DMS 273 (cell line): ENCODE data around the gene PDE8A.
"Not testable (repeated sequence)": the region's sequence is repeated elsewhere in the genome, so short reads cannot be mapped to it uniquely, and the experiment has no call there.

Experiments used
- DNase-seq: peaks from one replicate; lab custom pipeline; 2025; ENCODE audit not compliant: unreplicated experiment; lab: John Stamatoyannopoulos, UW

PDE8A gene

GRCh38 chr15:84987949-84988624 is 6.4 kb downstream of the PDE8A start:
- DNase-seq: no peak

DNA sequence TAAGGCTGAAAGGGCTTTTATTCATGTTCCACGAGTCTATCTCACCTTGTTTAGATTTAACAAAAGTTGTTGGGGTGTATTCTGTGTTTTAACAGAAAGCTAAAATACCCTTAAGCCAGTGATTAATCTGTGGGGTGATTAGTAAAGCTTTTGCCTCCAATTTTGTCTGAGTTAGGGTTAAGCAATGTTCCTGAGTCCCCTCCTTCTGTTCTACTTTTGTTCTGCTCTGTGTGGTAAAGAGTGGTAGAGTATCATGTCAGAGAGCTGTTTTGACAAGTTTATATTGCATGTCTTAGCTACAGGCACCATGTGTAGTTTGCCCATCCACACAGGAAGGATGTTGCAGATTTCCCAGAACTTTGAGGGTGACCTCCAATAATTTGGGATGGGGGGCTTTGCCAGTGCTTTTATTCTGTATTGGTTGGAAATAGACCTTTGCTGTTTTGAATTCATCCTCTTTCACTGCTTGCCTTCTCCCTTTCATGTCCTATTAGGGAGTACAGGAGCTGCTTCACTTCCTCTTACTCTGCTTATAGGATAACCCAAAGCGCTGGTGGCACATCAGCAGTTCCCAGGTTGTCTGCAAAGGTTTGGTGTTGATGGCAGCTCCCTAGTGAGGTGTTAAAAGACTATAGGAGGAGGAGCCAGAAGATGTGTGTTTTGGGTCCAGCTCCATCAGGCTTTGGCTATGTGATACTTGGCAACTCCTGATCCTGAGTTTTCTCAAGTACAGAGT is 7.4 kb downstream of the PDE8A start:
- no peak for DNase-seq

DNA sequence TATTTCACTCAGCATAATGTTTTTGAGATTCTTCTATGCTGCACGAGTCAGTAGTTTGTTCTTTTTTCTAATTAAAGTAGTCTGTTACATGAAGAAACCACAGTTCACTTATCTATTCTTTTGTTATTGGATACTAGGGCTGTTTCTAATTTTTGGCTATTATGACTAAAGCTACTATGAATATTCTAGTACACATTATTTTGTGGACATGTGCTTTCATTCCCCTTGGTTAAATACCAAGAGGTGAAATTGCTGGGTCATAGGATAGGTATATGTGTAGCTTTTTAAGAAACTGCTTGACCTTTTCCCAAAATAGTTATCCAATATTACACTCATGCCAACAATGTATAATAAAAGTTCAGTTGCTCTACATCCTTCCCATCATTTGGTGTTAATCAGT is 8.9 kb downstream of the PDE8A start:
- no peak for DNase-seq

- DNase-seq: no peak
Measured at GRCh38 chr15:84991014-84991712, 9.5 kb downstream of the PDE8A start.

DNA sequence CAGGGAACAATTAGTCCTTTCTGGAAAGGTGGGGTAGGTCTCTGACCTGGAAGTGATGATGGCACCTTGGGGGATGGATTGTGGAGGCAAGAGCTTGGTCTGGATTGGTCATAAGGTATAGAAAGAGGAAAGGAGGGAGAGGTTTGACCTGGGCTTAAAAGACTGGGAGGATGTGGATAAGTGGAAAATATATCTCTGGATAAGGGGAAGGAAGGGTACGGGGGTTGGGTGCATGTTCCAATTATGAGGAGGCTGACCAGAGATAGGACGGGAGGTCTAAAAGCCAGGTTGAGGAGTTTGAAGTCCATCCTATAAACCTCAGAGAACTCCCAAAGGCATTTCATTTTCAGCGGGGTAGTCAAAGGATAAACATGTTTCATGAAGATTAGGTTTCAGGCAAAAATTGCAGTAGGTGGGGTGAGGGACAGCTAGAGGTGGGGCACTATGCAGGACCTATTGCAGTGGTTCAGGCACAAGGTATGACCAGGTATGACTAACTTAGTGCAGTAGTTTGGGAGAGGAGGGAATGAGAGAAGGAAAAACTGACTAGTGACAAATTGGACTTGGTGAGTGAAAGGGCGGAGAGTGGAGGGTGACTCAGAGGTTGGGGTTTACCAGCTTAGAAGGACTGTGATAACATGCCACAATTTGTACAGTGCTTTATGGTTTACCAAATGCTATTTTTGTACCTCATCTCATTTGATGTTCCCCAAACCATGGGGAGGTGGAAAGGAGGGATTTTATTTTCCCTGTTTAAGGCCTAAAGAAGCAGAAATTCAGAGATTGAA is 10.7 kb downstream of the PDE8A start:
- DNase-seq: no peak

GRCh38 chr15:84996055-84996454 is 14.4 kb downstream of the PDE8A start:
- DNase-seq: no peak

DNA sequence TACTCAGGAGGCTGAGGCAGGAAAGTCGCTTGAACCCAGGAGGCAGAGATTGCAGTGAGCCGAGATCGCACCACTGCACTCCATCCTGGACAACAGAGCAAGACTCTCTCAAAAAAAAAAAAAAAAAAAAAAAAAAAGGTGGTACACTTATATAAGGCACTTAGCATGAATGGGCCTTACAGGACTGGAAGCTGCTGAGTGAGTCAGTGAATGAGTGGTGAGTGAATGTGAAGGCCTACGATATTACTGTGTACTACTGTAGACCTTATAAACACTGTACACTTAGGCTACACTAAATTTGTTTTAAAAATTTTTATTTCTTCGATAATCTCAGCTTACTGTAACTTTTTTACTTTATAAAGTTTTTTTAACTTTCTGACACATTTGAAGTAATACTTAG is 15.1 kb downstream of the PDE8A start:
- DNase-seq: not testable (repeated sequence)

- DNase-seq: not testable (repeated sequence)
Measured at GRCh38 chr15:84997214-84997613, 15.6 kb downstream of the PDE8A start.

- DNase-seq: no peak
Measured at GRCh38 chr15:85000189-85000864, 18.7 kb downstream of the PDE8A start.

GRCh38 chr15:85000937-85001336 is 19.3 kb downstream of the PDE8A start:
- no peak for DNase-seq

DNA sequence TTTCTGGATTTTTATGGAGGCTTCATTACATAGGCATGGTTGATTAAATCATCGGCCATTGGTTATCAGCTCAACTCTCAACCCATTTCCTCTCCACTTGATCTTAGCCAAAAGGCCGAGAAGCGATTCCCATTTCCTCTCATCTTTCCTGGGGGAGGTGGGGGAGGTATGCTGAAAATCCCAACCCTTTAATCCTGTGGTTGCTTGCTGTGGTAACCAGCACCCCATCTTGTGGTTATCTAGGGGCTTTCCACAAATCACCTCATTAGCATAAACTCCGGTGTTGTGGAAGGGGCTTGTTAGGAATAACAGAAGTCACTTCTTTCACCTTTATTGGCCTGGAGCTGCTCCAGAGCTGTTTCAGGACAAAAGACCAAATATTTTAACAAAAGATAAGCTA is 20.9 kb downstream of the PDE8A start:
- no peak for DNase-seq

DNA sequence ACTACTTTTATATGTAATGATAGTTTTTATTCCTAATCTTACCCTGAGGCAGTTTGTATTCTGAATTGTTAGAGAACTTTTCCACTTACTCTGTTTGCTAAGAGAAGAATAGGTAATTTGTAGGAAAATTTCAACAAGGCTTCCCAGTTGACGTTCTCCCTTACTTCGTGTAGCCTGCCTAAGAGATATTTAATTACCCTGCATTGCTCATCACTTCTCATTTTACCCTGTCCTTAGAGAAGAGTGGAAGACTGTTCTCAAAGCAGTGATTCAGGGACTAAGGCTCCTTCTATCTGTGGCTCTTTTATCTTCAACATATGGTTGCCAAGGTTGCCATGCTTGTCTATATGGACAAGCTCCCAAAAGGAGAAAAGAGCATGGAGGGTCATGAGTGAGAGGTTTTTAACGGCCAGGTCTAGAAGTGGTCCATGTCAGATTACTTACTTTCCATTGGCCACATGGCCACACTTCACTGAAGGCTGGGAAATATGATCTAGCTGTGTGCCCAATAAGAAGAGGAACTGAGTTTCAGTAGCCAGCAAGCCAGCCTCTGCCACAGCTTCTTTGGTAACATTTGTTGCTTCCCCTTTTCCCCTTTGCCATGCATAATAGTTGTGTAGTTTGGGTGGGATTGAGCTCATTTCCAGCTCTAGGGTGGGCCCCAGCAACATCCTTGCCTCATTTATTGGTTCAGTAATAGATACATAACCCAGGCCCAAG is 22.1 kb downstream of the PDE8A start:
- DNase-seq: no peak

DNA sequence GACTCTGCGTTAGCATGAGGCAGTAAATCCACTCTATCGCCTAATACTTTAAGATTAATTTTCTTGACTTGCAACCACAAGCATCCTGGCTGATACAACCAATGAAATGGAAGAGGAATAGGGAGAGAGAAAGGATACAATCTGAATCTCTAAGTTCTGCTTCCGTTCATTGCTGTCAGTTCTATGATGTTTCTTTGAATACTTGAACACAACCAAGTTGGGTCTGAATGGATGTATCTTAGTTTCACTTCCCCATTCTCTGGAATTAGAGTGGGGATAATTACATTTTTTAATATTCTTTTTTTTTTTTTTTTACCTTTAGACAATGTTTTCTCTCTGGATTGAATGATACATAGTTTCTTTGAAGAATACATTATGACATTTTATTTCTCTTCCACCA is 22.9 kb downstream of the PDE8A start:
- no peak for DNase-seq

GRCh38 chr15:85005319-85005718 is 23.7 kb downstream of the PDE8A start:
- no peak for DNase-seq

DNA sequence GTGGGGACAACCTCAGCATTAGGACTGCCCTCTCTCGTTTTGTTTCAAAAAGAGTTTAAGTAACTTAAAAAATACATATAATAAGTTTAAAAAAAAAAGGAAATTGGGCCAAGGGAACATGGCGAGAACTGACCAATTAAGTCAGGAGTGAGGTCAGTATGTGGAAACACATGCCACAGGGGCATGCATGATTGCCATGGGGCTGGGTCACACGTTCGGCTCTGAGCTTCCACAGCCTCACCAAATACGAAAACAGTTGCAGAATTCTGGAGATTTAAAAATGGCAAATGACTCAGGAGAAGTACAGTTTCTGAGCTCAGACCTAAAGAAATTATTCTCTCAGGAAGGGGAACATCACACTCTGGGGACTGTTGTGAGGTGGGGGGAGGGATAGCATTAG is 24.1 kb downstream of the PDE8A start:
- DNase-seq: no peak

DNA sequence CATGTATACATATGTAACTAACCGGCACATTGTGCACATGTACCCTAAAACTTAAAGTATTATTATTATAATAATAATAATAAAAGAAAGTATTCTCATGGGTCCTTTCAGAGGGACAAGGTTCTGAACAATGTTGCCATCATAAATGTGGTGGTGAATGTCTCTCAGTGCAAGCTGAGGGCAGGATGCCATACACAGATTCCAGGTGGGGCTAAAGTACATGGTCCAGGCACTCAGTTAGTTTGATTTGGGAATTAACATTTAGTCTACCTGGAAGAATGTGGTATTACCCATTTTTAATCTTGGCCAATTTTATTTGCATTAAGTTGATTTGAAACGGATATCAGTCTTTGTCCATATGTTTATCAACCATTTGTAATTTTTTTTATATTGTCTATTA is 24.5 kb downstream of the PDE8A start:
- no peak for DNase-seq

GRCh38 chr15:85006655-85007054 is 25.0 kb downstream of the PDE8A start:
- DNase-seq: no peak

- DNase-seq: no peak
Measured at GRCh38 chr15:85007137-85007536, 25.5 kb downstream of the PDE8A start.

DNA sequence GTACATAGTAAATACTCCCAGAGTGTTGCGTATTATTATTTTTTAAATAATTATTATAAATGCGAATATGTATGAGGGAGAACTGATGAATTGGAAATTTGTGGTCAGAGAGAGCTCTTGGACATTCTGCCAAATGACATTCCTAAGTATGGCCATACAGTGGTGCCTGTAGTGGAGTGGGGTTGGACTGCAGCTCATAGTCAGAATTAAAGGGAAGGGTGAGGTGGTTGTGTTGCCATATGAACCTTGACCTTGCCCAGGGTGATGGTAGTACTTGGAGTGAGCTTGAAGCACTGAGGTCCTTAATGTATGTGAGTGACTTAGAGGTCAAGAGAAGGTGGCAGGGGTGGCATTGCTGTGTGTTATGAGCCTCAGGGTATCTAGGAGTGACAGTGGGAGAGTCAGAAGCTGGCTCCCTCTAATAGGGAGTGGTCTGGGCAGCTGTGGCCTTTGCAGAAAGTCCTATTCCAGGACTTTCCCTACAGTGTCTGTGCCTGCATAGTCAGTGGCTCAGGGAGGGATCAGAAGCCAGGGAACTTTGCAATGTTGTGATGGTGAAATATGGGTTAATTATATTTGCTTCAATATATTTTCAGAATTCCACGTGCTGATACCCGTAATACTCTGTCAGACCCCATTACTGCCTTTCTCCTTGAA is 26.2 kb downstream of the PDE8A start:
- no peak for DNase-seq
